AG04450 (cell line): ENCODE measurements around the gene DAPP1. TPM values are rescaled to one million over a fixed set of nuclear protein-coding genes. Genes with fewer than 3 reads are reported as not detected.
"Not testable (repeated sequence)": the region's sequence is repeated elsewhere in the genome, so short reads cannot be mapped to it uniquely, and the experiment has no call there.

Experiments
- CTCF ChIA-PET: fragments of 300-600, 350-600 bp; formaldehyde crosslinking; extraction: SDS; loops from one replicate; lab custom pipeline; 2022; ENCODE audit warnings: antibody characterized with exemption, inconsistent platforms; lab: Charles Lee
- POLR2A ChIA-PET: fragments of 350-600 bp; formaldehyde crosslinking; extraction: SDS; loops from one replicate; lab custom pipeline; 2021; ENCODE audit warnings: antibody characterized with exemption, inconsistent platforms; lab: Yijun Ruan, JAX
- DNase-seq: peaks from one replicate; pipeline ENCODE4 v3.0.0-alpha.2; 2011; ENCODE audit warnings: low read depth, low spot score
- H3K27ac ChIP-seq: one replicate; pipeline ENCODE4 v1.5.1; 2012; ENCODE audit warnings: low read depth, low read length, control low read depth
- H3K27me3 ChIP-seq: one replicate; pipeline ENCODE4 v1.6.0; 2012; ENCODE audit warnings: low read length; ENCODE audit not compliant: control insufficient read depth, insufficient read depth
- H3K4me3 ChIP-seq: 2 replicates; pipeline ENCODE4 v1.5.1; 2011; ENCODE audit warnings: mild to moderate bottlenecking, low read depth, low read length, control low read depth
- H3K9me3 ChIP-seq: 2 replicates; pipeline ENCODE4 v1.5.1; 2012; ENCODE audit warnings: low read length; ENCODE audit not compliant: control insufficient read depth, insufficient read depth
- polyA minus RNA-seq: library from RNA; depleted of rRNA, polyadenylated mRNA; stranded (reverse); fragments of >200 nt; gene quantifications from 2 replicates; pipeline ENCODE4 v1.2.3, GENCODE V29; 2011; rRNA and poly(A)+ RNA removed
- polyA plus RNA-seq: library from polyadenylated mRNA; depleted of rRNA; stranded (reverse); fragments of >200 nt; gene quantifications from 2 replicates; pipeline ENCODE4 v1.2.3, GENCODE V29; 2011; rRNA removed
- TF ChIP-seq, protein P1 (sequence below): IDR thresholded peaks from 2 replicates; pipeline ENCODE4 v1.5.1; 2011; ENCODE audit warnings: low read depth, low read length, control low read depth, inconsistent platforms

Gene DAPP1, protein sequence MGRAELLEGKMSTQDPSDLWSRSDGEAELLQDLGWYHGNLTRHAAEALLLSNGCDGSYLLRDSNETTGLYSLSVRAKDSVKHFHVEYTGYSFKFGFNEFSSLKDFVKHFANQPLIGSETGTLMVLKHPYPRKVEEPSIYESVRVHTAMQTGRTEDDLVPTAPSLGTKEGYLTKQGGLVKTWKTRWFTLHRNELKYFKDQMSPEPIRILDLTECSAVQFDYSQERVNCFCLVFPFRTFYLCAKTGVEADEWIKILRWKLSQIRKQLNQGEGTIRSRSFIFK
- polyA plus RNA-seq (not detected in 2 replicates), polyA minus RNA-seq (not detected in 2 replicates)

DNA sequence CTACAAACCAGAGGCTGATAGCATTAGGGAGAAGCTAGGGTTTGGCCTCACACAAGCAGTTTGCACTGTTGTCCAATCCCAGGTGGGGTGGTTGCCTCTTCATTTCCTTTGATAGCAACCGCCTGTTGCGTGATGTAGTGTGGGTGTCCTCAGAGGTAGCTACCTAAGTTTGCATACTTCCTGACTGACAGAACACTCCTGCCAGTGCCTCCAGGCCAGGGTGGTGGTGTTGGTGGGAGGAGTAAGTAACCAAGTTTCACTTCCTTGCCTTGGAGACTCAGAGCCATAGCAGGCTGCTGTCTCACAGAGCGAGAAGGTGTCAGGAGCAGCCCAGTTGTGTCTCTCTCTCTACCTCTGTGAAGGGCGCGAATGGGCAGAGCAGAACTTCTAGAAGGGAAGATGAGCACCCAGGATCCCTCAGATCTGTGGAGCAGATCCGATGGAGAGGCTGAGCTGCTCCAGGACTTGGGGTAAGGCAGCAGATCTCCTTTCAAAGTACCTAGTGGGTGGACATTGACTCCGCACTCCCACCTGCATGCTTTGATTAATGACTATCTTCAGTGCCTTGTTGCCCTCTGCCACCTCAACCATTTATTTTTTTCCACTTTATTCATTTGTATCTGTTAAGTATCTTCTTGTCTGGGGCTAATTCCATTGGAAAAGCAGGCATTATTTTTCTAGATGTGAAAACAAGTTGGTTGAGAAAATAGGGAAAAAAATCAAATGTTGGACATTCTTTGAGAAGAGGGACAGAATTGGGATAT is at the start of gene DAPP1:
Gene DAPP1 (plus strand): TSS at position 283 of the 764 bp plus-strand sequence. CDS start 87 bp downstream, at position 370.
- no peak for DNase-seq
- Histone ChIP-seq H3K9me3 (no peaks in the 10 kb centered on the region), H3K27me3 (no peaks in the 10 kb centered on the region), H3K27ac (no peak within 1 kb of the TSS), H3K4me3 (no peak within 1 kb of the TSS)
- CTCF ChIA-PET = interaction anchor here (0.6 to 1.2 kb wide), 2 partner anchors 8 to 354 kb away, joined by 3 read pairs; no protein-coding TSS in a partner anchor
- POLR2A ChIA-PET = no interaction called here
- TF ChIP-seq, protein P1, sequence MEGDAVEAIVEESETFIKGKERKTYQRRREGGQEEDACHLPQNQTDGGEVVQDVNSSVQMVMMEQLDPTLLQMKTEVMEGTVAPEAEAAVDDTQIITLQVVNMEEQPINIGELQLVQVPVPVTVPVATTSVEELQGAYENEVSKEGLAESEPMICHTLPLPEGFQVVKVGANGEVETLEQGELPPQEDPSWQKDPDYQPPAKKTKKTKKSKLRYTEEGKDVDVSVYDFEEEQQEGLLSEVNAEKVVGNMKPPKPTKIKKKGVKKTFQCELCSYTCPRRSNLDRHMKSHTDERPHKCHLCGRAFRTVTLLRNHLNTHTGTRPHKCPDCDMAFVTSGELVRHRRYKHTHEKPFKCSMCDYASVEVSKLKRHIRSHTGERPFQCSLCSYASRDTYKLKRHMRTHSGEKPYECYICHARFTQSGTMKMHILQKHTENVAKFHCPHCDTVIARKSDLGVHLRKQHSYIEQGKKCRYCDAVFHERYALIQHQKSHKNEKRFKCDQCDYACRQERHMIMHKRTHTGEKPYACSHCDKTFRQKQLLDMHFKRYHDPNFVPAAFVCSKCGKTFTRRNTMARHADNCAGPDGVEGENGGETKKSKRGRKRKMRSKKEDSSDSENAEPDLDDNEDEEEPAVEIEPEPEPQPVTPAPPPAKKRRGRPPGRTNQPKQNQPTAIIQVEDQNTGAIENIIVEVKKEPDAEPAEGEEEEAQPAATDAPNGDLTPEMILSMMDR = no peak

DNA sequence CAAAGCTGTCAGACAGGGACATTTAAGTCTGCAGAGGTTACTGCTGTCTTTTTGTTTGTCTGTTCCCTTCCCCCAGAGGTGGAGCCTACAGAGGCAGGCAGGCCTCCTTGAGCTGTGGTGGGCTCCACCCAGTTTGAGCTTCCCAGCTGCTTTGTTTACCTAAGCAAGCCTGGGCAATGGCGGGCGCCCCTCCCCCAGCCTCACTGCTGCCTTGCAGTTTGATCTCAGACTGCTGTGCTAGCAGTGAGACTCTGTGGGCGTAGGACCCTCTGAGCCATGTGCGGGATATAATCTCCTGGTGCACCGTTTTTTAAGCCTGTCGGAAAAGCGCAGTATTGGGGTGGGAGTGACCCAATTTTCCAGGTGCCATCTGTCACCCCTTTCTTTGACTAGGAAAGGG is 45.8 kb upstream of the DAPP1 start:
- POLR2A ChIA-PET, CTCF ChIA-PET: not testable (repeated sequence)

DNA sequence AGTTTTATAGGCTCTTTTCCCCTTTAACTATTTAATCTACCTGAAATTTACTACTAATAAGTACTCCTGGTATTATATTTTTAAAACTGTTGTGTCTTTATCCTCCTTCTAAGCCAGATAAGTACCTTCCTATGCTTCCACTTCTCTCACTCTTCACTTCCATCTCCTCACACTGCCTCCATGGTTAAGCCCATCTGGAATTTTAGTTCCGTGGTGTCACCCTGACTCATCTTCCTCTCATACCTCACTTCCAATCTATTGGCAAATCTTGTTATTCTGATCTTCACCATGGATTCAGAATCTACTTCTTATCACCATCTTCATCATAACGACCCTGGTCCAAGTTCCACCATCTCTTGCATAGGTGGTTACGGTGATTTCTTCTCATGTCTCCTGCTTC is 32.7 kb upstream of the DAPP1 start:
- Histone ChIP-seq H3K27ac (no peak overlapping the region), H3K4me3 (no peak overlapping the region), H3K9me3 (no peaks in the 10 kb centered on the region), H3K27me3 (no peaks in the 10 kb centered on the region)
- ChIA-PET CTCF (no interaction called here), POLR2A (no interaction called here)
- TF ChIP-seq, protein P1 = no peak
- no peak for DNase-seq

More for the DNA sequence above, 45.8 kb upstream of the DAPP1 start:
- not testable (repeated sequence) for H3K4me3 ChIP-seq, H3K27me3 ChIP-seq, DNase-seq, H3K9me3 ChIP-seq, H3K27ac ChIP-seq

DNA sequence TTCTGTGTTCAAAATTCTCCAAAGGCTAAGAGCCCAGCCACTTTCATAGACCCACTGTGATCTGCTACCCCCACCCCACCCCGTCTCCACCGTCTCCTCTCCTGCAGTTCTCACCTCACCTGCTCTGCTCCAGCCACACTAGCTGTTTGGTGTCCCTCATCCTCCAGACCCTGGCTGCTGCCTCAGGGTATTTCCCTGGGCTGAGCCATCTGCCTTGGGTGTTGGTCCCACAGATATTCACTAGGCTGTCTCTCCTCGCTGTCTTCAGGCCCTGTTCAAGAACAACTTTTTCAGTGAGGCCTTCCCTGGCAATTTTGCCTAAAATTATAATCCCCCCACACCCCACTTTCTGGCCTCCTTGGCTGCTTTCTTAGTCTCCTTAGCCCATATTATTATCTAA is 31.8 kb upstream of the DAPP1 start:
- Histone ChIP-seq H3K27ac (no peak overlapping the region), H3K9me3 (no peaks in the 10 kb centered on the region), H3K27me3 (no peaks in the 10 kb centered on the region), H3K4me3 (no peak overlapping the region)
- ChIA-PET CTCF (no interaction called here), POLR2A (no interaction called here)
- TF ChIP-seq, protein P1 = no peak
- DNase-seq = no peak

DNA sequence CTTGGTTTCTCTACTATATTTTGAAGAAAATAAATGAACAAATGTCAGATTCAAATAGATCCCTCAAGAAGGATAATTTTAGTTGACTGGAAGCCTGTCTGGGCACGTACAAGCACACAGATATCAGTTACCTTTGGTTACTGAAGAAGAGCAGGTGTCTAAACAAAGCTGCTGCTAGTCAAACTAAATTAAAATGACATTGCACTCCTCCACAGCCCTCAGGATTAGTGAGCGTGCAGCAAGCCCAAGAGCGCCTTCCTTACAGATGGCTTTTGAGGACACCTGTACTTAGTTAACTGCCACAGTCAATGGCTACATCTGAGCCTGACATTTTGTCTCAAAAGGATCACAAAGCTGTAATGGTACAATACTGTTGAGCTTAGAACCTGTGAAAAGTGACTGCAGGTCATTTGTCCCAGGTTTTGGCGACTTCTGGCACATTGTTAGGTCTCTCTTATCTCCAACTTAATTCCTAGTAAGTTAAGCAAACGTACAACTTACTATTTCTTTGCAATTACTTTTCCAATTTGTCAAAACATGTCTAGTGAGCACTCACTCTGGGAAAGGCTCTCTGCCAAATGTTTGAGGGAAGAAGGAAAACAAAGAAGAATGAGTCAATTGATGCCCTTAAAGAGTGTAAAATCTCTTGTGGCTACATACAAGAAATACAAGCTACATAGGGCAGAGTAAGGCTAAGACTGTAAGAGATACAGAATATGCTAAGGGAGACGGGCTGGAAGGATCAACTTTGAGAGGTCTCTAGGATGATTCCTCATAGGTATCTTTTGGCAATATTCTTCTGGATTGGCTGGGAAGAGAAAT is 25.6 kb upstream of the DAPP1 start:
- H3K27me3 ChIP-seq = no peaks in the 10 kb centered on the region
- TF ChIP-seq, protein P1 = no peak
- ChIA-PET POLR2A (no interaction called here), CTCF (interaction anchor here (1.0 kb wide), 1 partner anchor 17 kb away, joined by 5 read pairs; no protein-coding TSS in a partner anchor)
- no peak overlapping the region for H3K4me3 ChIP-seq
- DNase-seq = no peak
- H3K27ac ChIP-seq = no peak overlapping the region
- H3K9me3 ChIP-seq = no peaks in the 10 kb centered on the region
